Activated CD8-positive, alpha-beta memory T cell treated with anti-CD3 and anti-CD28 coated beads, Interleukin-2, amount 50 U/mL, for 24 hours (primary cell): ENCODE data around the gene STPG3.
A peak's percentile ranks its signal among the peaks of the same experiment; 100 is the strongest.
"Not testable (repeated sequence)": the region's sequence is repeated elsewhere in the genome, so short reads cannot be mapped to it uniquely, and the experiment has no call there.

Source experiments
- DNase-seq: peaks from one replicate; pipeline ENCODE4 v3.0.0-alpha.2; 2020; ENCODE audit errors: extremely low read depth

Gene STPG3

DNA sequence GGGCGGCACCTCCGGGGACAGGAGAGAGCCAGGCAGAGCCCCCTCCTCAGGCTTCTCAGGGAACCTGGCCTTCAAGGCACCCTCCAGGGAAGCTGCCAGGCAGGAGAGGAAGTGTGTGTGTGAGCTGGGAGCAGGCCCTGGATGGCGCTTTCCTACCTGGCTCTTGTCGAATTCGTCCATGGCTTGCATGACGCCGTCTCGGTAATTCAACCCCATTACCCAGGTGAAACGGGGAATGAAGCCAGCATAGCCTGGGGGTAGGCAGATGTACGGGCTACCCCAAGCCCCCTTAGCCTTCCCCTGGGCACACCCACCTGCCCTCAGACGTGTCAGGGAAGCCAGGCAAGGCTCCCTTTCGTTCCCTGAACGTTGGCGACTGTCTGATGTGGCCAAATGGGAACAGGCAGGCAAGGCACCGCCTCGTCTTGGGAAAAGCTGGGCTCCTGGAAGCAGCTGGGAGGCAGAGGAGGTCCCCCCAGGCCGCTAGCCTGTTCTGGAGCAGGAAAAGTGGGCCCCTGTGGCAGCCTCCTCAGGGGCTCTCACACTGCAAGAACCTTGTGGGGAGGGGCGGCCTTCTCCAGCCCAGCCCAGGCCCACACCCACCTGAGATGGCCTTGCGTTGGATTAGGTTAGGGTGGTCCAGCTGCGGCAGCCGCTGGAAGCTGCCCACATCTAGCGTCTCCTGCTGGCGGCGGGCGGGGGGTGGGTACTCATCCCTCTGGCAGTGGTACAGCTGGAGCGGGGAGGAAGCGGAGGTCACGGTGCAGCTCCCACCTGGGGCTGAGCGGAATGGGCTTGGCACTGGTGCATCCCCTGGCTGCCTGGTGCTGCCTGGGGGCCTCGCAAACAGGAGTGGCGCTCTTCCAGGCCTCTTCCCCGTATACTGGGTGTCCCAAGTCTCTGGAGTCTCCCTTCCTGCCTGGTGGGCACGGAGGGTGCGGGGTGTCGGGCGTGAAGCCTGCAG, 6.3 kb upstream of the STPG3 start:
- DNase-seq: no peak

DNA sequence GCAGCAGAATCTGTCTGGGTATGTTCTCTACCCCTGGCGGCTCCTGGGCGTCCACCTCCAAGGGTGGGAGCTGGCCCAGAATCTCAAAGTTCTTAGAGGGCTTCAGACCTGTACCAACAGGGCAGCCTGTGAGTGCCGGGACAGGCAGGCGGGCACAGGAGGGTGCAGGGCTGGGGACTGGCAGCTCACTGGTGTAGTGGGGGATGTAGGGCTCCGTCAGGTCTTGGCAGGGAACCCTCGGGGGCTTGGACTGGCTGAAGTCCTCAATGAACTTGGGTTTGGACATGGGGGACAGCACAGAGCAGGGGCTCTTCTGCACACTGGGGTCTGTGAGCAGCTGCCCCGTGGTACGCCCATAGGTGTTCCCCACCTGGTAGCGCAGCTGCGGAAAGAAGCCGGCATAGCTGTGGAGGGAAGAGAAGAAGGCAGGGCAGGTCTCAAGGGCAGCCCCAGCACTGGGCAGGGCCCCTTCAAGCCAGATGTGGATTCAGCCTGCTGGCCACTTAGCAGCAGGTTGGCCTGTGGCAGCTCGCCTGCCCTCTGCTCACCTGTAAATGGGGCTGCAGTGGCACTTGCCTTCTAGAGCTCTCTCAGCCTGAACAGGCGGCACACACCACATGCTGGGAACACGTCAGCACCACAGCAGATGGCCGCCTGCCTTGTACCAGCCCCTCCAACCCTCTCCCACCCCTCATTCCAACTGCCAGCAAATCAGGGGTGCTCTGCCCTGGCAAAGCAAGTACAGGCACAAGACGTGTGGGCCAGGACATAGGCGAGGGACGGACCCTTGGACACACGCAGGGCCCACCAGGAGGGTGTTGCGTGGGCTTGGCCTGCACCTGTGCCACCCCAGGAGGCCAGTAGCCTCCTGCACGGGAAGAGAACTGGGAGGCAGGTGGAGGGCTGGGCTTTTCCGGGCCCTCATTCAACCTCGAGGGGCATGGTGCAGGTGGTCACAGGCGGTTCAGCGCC, 5.3 kb upstream of the STPG3 start:
- no peak for DNase-seq

DNA sequence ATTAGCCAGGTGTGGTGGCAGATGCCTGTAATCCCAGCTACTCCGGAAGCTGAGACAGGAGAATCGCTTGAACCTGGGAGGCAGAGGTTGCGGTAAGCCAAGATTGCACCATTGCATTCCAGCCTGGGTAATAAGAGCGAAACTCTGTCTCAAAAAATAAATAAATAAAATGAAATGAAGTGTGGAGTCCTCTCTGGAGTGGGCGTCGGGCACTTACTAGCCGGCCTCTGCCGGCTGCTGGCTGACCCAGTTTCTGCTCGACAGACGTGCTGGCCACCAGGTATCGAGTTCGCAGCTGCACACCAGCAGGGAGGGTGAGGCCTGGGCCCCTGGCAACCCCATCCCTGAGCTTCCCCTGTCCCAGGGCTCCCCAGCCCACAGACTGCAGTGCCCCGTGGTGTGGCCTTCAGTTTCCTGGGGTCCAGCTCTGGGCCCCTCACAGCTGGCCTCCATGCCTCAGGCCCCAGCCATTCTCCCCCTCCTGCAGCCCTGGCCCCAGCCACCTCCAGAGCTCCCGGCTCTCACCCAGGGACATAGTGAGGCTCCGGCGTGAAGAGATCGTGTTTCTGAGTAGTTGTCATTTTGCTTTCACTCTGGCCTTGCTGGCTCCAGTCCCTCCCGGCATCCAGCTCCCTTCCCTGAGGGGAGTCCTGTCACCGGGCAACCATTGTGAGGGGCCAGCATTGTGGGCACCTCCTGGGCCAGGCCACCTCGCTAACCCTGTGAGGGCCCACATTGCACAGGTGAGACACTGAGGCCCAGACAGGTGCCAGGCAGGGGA, 3.8 kb upstream of the STPG3 start:
- DNase-seq: no peak

DNA sequence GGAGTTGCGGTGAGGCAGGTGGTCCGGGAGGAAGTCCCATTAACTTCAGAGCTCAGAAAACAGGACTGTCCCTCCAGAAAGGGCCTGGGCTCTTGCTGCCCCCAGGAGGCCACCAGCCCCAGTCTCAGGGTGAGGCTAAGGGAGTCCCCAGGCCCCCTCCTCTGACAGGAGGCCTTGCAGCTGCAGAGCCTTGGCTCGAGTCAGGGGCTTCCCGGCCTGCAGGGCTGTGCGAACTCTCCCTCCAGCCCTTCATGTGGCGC, 3.2 kb upstream of the STPG3 start:
- DNase-seq: no peak

DNA sequence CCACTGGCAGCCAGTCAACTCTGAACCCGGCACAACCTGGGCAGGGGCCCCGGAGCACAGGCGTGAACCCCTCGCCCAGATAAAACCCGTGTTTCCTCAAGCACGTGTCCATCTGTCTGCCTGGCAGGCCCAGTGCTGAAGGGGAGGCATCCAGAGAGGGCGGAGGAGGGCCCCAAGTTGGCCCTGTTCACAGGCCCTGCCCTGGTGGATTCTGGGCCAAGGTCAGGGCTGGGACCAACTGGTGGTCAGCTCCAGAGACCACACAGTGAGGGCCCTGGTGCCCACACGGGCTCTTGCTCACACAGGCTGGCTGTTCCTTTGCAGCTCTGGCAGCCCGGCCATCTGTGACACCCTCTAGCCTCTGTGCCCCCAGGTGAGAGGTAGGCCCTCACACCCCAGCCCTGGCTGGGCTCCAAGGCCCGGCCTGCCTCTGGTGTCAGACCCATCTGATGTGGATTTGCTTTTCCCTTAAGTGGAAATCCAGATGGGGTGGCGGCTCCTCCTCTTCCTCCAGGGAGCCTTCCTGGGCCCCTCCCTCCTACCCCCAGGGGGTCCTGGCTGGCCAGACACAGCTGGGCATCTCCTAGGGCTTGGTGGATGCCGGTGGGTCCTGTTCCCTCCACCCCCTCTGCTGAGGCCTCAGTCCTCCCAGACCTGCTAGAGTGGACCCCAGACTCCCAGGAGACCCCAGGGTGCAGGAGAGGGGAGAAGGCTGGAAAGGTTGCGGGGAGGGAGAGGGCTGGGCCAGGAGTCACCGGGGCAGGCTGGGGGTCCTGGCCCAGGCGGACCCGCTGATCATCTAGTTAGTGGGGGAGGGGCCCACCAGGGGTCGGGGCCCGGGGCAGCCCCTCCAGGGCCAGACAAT, 525 bp upstream of the STPG3 start:
- DNase-seq: no peak

DNA sequence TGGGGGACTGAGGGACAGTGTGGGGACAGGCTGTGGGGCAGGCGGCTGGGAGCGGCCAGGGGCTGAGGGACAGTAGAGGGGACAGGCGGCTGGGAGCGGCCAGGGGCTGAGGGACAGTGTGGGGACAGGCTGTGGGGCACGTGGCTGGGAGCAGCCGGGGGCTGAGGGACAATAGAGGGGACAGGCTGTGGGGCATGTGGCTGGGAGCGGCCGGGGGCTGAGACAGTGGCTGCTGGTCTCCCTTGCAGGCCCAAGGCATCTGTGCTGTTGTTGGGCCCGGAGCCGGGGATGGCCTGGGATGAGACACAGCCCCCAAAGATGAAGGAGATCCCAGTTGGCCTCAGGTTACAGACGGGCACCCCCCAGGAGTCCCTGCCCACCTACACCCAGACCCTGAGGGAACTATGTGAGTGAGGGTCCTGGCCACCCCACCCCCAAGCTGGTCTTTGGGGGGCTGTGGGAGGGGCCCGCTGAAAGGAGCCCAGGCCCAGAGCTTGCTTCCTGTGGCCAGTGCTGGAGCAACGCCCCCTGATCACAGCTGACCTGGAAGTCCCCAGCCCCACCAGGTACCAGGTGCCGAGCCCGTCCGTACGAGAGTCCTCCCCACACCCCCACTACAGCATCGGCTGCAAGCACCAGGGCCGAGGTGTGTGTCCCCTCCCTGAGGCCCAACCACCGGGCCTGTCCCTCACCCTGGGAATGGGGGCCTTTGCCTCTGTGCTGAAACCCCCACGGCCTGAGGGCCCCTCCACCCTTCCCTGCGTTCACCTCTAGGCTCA, 593 bp downstream of the STPG3 start:
- no peak for DNase-seq

DNA sequence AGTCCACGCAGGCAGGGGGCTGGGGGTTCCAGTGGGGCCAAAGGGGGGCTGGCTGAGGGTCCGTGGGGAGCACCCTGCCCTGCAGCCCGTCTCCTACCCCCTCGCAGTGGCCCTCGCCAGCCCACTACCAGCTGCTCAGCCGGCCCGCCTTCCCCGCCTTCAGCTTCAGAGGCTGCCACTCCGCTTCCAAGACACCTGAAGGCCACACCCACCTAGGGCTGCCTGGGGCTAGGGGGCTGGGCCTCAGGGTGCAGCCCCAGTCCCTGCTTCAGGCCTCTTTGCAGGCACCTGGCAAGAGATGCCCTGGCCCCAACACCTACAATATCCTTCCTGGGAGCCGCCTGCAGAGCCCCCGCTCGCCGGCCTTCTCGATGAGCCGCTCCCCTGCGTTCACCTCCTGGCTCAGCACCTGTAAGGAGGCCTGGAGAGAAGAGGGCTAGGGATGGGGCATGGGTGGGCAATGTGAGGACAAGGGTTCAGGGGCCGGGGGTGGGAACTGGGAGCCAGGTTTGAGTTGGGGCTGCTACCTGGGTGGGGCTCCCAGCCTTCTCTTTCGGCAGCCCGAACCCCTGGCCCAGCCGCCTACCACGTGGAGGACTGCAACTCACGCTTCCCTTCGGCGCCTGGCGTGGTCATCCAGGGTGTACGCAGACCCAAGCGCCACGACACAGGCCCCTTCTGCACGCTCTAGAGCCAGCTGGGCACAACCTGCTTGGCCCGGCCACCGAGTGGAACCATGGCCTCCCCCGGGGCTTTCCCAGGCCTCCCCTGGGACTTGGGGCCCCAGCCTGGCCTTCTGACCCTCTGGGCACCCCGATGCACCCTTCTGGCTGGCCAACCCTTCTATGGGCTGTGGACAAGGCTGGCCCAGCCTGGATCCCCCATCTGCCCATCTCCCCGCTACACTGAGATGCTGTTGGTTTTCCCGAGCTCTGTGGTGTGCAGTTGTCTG, 1.7 kb downstream of the STPG3 start:
- no peak for DNase-seq

DNA sequence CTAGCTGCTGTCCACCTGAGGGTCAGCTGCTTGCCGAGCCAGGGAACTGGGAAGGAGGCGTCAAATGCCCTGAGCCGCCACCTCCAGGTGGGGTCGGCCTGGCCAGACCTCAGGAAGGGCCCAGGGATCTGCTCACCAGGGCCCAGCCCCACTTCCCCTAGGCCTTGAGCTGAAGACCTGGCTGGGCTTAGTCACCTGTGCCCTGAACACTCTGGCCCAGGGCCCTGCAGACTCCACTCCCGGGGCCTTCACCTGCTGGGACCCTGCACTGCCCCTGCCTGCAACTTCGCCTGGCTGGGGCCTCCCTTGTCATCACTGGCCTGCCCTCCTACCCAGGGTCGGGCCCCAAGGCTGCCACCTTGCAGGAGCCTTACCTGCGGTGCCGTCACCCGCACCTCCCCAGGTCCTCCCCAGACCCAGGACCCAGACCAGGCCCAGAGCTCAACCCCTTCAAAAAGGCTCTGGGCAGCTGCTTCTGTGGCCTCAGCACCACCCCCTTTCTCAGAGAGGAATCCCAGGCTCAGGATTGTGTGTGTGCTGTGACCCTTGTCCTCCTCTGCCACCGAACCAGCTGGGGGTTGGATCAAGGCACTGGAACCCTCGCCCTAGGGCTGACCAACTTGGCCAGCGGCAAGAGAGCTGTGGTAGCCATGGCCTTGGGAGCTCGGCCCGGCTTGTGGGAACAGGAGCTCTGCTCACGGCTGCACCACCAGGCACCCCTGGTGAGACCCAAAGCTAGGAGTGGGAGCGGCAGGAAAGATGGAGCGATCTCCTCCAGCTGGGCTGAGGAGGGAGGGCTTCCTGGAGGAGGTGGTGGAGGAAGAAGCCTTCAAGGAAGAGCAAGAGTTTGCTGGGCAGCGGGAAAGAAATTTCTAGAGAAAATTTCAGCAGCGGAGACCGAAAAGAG, 2.9 kb downstream of the STPG3 start:
- DNase-seq: no peak

DNA sequence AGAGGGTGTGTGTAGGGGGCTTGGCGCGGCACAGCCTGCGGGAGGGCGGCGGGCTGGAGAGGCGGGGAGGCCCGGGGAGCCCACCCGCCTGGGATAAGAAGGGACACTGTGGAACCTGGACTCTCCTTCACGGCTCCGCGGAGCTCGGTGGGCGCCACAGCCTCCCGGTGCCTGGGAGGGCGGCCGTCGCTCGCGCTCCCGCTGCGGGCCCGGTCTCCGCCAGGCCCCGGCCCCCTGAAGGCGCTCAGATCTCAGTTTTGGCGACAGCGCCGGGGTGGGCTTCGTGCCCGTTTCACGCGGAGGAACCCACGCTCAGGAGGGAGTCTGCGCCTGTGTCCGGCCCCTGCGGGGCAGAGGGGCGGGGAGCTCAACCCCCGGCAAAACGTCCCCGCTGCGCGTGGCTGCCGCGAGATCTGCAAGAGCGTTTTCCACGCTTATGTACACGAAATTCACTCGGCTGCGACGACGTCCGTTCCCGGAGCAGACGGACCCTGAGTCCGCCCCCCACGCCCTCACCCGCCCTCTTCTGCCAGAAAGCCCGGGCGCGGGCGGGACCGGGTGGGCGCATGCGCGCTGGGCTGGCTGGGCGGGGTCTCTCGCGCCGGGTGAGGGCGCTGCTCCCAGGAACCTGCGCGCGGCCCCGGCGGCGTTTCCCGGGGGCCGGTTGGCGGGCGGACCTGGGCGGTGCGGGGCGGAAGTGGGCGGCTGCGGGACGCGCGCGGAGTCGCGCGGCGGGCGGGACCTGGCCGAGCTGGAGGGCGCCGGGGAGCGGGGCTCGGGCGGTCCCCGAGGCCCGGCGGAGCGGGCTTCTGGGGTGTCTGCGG, 3.8 kb downstream of the STPG3 start, which contains the start of gene NELFB:
Gene NELFB, plus strand, starts transcription at position 704 of the 824 bp plus-strand sequence.
- peak; percentile 84 for DNase-seq

DNA sequence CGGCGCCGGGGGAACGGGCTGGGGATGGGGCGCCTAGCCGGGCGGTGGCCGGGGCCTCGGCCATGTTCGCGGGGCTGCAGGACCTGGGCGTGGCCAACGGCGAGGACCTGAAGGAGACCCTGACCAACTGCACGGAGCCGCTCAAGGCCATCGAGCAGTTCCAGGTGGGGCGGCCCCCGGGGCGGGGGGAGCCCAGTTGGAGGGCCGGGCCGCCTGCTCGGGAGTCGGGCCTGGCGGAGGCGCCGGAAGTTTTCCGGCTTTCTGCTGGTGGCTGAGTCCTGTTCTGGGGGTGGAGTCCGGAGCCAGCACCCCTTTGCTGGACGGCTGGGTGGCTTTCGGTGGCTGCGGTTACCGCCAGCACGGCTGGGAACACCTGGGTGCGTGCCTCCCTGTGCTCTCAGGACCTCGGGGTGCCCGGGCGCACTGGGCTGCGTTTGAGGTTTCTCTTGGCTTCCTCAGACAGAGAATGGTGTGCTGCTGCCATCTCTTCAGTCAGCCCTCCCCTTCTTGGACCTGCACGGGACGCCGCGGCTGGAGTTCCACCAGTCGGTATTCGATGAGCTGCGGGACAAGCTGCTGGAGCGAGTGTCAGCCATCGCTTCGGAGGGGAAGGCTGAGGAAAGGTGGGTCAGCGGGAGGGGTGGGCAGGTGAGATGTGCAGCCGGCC, 4.5 kb downstream of the STPG3 start:
- DNase-seq: no peak

DNA sequence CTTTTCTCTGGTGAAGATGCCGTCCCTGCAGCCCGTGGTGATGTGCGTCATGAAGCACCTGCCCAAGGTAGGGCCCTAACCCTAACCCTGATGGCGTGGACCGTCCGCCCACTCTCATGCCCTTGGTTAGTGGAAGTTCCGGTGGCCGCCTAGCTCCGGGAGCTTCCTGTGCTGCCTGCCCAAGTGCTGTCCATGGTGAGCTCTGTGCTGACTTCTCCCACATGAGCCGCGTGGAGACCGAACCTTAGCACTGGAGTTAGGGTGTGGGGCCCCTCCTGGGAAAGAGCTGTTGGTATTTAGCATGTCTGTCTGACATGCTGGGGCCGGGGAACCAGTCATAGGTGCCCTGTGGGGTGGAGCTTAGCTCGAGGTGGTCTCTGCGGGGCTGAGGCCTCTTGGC, 5.3 kb downstream of the STPG3 start:
- no peak for DNase-seq

DNA sequence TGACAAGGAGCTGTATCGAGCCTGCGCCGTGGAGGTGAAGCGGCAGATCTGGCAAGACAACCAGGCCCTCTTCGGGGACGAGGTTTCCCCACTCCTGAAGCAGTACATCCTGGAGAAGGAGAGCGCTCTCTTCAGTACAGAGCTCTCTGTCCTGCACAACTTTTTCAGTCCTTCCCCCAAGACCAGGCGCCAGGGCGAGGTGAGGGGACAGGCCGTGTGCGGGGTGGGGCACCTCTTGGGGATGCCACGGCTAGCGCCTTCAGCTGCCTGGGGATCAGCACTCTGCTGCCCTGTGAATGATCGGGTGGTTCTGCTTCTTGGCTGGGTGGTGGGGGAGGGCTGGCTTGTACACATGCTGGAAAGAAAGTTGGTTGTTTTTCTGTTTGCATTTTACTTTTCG, 5.8 kb downstream of the STPG3 start:
- DNase-seq: no peak

DNA sequence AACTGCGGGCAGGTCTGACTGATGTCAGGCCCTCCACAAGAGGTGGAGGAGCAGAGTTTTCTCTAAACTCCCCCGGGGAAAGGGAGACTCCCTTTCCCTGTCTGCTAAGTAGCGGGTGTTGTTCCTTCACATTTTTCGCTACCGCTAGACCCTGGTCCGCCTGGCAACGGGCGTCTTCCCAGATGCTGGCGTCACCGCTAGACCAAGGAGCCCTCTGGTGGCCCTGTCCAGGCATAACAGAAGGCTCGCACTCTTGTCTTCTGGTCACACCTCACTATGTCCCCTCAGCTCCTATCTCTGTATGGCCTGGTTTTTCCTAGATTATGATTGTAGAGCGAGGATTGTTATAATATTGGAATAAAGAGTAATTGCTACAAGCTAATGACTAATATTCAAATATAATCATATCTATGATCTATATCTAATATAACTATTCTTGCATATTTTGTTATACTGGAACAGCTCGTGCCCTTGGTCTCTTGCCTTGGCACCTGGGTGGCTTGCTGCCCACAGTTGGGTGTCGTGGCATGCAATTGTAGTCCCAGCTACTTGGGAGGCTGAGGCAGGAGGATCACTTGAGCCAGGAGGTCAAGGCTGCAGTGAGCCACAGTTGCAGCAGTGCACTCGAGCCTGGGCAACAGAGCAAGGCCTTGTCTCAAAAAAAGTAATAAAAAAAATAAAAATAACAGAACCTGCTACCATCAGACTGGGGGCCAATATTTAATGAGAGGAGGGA, 11.3 kb downstream of the STPG3 start:
- not testable (repeated sequence) for DNase-seq

DNA sequence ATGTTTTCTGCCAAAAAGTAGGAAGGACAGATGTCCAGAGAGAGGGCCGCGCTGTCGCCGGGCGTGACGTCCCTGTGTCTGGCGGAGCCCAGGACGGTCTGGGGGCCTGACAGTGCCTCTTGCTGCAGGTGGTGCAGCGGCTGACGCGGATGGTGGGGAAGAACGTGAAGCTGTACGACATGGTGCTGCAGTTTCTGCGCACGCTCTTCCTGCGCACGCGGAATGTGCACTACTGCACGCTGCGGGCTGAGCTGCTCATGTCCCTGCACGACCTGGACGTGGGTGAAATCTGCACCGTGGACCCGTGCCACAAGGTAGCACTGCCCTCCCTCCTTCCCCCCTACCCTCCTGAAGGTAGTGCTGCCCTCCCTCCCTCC, 11.8 kb downstream of the STPG3 start:
- no peak for DNase-seq

DNA sequence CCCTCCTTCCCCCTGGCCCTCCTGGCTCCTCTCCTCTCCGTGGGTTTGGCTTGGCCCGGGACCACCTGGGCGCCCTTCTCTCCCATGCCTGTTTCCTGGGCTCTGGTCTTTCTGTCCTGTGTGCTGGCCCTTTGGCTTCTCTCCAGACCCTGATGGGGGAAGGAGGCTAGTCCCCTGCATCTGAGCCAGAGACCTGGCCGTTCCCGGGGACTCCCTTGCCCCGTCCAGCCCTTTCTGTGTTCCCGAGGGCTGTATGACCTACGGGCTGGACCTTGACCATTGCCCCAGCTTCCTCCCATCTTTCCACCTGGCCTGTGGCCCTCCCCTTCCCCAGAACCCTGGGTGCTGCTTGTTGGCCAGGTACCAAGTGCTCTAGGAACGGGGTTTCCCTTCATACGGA, 12.4 kb downstream of the STPG3 start:
- DNase-seq: no peak

DNA sequence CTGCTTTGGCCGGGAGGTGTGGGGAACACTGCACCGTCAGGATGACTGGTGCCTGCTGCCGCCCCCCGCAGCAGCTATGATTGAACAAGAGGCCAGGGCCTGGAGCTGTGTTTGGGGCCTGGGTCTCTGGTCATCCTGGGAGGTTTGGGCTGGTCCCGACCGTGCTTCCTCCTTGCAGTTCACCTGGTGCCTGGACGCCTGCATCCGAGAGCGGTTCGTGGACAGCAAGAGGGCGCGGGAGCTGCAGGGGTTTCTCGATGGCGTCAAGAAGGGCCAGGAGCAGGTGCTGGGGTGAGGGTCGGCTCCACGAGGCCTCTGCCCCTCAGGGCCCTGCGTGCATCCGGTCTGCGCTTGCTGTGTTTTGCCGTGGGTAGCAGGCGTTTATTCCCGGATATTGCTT, 13.0 kb downstream of the STPG3 start:
- no peak for DNase-seq
